Left ventricle myocardium superior (tissue), 1 donor: ENCODE data around the gene BCL2L13. TPM values are rescaled to one million over a fixed set of nuclear protein-coding genes. Genes with fewer than 3 reads are reported as not detected.
"Not testable (repeated sequence)": the region's sequence is repeated elsewhere in the genome, so short reads cannot be mapped to it uniquely, and the experiment has no call there.

ENCODE experiments used
- ATAC-seq: fragments of 200-7000 bp; cut with Tn5 transposase; one replicate; pipeline ENCODE4 v1.9.1; 2020; ENCODE audit warnings: mild to moderate bottlenecking, moderate library complexity
- DNase-seq: peaks from one replicate; pipeline ENCODE4 v3.0.0-alpha.2; 2020
- intact Hi-C: fragments of 100-400 bp; cut with micrococcal nuclease; formaldehyde crosslinking; loops from one replicate; pipeline ENCODE4 v1.11.0; 2022
- total RNA-seq: library from RNA; stranded (reverse); fragmentation: NEBNext Ultra II Directional; extraction: Animal tissue kit (Norgen Biotek cat#: 25700); gene quantifications from one replicate; pipeline ENCODE4 v1.2.1, GENCODE V29; 2021
- donor health status: DM: no; HTN: yes; CAD: no; lungs with severe emphysema.

Gene BCL2L13
- total RNA-seq, 1 donor from 2014 or later = 92.9 TPM

- no peak for DNase-seq
- intact Hi-C loops = no loop called here
Observed at GRCh38 chr22:17633217-17633997, 5.2 kb upstream of the BCL2L13 start.

GRCh38 chr22:17633998-17634323, 4.6 kb upstream of the BCL2L13 start:
- ATAC-seq (no peak), DNase-seq (no peak)
- intact Hi-C loops = no loop called here

More at GRCh38 chr22:17633217-17633997, 5.2 kb upstream of the BCL2L13 start:
- ATAC-seq = no peak

DNA sequence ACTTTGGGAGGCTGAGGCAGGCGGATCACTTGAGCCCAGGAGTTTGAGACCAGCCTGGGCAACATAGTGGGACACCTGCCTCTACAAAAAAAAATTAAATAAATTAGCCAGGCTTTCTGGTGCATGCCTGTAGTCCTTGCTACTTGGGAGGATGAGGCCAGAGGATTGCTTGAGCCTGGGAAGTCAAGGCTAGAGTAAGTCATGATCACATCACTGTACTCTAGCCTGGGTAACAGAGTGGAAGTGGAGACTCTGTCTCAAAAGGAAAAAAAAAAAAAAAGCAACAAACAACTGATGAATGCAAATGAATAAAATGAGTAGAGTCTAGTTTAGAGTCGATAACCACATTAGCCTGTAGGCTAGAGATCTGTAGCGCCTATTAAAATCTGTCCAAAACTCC, 3.9 kb upstream of the BCL2L13 start:
- intact Hi-C loops = no loop called here
- ATAC-seq = no peak
- DNase-seq = no peak

GRCh38 chr22:17636850-17637249, 1.7 kb upstream of the BCL2L13 start:
- ATAC-seq, intact Hi-C loops, DNase-seq: not testable (repeated sequence)

GRCh38 chr22:17637490-17638181, 921 bp upstream of the BCL2L13 start:
- DNase-seq (no peak), ATAC-seq (no peak)
- intact Hi-C loops = no loop called here

GRCh38 chr22:17638182-17638431, 450 bp upstream of the BCL2L13 start:
- ATAC-seq (peak; percentile 54), DNase-seq (no peak)
- intact Hi-C loops = no loop called here

DNA sequence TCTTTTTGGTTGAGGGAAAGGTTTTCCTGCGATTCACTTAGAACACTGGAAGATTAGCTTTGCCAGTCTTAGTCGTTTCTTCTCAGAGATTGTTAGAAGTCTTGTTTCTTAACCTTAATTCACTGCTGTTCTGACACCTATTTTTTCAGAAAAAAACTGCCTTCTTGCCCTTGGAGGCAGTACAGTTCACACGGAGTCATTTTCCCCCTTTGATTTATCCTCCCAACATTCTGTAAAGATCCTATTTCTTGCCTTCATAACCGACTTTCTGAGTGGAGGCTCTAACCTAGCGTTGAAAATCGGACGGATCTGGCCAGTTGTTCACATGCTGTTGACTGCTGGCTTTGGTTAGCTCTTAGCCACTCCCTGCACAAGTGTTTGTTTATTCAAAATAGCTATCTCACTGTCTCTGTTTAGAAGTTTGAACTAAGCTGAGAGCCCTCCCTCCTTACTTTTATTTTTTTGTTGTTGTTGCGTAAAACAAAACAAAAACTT, 737 bp downstream of the BCL2L13 start:
- DNase-seq (no peak), ATAC-seq (peak; percentile 58)
- intact Hi-C loops = no loop called here

DNA sequence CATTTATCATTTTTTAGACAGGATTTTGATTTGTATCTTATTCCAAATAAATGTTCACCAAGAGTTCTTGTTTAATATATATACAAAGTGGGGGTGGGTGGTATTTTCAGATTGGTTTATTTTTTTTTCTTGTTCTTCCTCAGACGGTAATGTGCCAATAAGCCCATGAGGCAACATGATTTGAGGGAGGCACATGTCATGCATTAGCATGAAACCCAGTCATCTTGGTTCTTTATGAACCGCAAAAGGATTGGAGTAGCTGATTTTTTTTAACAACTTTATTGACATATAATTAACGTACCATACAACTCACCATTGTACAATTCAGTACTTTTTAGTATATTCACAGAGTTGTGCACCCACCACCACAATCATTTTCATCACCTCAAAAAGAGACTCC, 2.7 kb downstream of the BCL2L13 start:
- no peak for ATAC-seq
- DNase-seq = no peak
- intact Hi-C loops = no loop called here

- ATAC-seq, intact Hi-C loops, DNase-seq: not testable (repeated sequence)
Observed at GRCh38 chr22:17642357-17642756, 3.8 kb downstream of the BCL2L13 start.

DNA sequence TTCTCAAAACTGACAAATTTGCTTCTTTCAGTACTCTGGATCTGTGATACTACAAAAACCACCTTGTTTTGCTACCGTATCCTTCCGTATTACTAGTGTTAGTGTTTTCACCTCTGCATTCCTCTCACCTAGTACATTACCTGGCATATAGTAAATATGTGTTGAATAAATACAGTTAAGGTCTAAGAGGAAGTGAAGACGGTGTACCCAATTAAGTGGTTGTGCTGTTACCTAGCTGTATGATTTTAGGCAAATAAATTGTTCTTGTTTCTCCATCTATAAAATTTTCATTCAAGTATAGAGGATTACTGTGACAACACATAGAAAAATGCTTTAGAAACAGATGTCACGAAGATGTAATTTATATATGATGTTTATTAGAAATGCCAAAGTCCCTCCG, 8.9 kb downstream of the BCL2L13 start:
- DNase-seq = no peak
- intact Hi-C loops = no loop called here
- ATAC-seq = no peak

- intact Hi-C loops = no loop called here
- DNase-seq (no peak), ATAC-seq (no peak)
Observed at GRCh38 chr22:17647991-17648390, 9.4 kb downstream of the BCL2L13 start.

- ATAC-seq (no peak), DNase-seq (no peak)
- intact Hi-C loops = no loop called here
Observed at GRCh38 chr22:17648569-17648968, 10.0 kb downstream of the BCL2L13 start.

DNA sequence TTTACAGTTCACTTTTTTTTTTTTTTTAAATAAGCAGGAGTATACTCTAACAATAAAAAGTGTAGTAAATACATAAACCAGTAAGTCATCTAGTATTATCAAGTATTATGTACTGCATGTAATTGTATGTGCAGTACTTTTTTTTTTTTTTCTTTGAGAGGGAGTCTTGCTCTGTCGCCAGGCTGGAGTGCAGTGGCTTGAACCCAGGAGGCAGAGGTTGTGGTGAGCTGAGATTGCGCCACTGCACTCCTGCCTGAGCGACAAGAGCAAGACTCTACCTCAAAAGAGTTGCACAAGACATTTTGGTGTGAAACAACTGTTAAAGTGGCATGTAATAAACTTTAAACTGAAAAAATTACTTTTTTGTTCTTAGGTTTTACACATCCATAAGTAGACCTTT, 16.7 kb downstream of the BCL2L13 start:
- DNase-seq (no peak), ATAC-seq (no peak)
- intact Hi-C loops = no loop called here

DNA sequence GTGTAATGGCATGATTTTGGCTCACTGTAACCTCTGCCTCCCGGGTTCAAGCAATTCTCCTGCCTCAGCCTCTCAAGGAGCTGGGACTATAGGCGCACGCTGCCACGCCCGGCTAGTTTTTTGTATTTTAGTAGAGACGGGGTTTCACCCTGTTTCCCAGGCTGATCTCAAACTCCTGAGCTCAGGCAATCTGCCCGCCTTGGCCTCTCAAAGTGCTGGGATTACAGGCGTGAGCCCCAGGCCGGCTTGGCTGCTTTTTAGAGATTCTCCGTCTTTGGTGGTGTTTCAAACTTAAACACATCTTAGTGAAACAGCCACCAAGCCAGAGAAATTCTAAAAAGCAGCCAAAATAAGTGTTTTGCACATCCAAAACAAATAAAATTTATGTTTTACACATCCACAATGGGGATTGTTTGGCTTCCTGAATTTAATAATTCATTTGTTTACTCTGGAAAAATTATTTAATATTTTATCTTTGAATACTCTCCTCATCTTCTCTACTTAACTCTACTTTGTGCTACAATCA, 18.4 kb downstream of the BCL2L13 start:
- intact Hi-C loops = no loop called here
- DNase-seq (no peak), ATAC-seq (no peak)

- ATAC-seq (peak; percentile 25), DNase-seq (no peak)
- intact Hi-C loops = no loop called here
Observed at GRCh38 chr22:17664414-17665055, 26.0 kb downstream of the BCL2L13 start.

DNA sequence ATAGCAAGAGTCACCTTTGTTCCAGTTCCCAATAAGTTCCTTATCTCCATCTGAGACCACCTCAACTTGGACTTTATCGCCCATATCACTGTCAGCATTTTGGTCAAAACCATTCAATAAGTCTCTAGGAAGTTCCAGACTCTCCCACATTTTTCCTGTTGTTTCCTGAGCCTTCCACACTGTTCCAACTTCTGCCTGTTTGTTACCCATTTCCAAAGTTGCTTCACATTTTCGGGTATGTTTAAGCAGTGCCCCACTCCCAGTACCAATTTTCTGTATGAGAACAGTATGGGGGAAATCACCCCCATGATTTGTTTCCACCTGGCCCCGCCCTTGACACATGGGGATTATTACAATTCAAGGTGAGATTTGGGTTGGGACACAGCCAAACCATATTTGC, 26.7 kb downstream of the BCL2L13 start:
- intact Hi-C loops = no loop called here
- DNase-seq = no peak
- ATAC-seq = no peak

DNA sequence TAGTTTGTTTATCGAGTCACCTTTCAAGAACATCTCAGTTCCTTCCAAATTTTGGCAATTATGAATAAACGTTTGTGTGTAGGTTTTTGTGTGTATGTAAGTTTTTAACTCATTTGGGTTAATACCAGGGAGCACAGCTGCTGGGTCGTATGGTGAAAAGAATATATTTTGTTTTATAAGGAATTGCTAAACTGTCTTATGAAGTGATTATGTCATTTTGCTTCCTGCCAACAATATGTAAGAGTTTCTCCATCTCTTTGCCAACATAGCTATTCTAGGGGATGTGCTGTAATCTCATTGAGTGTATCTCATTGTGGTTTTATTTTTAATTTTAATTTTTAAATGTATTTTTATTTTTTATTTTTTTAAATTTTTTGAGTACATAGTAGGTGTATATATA, 27.3 kb downstream of the BCL2L13 start:
- DNase-seq (no peak), ATAC-seq (no peak)
- intact Hi-C loops = no loop called here

DNA sequence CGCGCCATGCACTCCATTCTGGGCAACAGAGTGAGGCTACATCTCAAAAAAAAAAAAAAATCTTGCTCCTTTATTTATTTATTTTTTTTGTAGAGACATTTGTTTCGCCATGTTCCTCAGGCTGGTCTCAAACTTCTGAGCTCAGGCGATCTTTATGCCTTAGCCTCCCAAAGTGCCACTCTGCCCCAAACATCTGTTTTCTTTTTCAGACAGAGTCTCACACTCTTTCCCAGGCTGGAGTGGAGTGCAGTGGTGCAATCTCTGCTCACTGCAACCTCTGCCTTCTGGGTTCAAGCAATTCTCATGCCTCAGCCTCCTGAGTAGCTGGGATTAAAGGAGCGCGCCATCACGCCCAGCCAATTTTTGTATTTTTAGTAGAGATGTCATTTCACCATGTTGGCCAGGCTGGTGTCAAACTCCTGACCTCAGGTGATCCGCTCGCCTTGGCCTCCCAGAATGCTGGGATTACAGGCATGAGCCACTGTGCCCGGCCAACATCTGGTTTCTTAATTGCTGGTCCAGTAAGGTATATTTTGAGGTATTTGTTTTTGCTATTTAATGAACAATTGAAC, 33.0 kb downstream of the BCL2L13 start:
- intact Hi-C loops, ATAC-seq, DNase-seq: not testable (repeated sequence)

DNA sequence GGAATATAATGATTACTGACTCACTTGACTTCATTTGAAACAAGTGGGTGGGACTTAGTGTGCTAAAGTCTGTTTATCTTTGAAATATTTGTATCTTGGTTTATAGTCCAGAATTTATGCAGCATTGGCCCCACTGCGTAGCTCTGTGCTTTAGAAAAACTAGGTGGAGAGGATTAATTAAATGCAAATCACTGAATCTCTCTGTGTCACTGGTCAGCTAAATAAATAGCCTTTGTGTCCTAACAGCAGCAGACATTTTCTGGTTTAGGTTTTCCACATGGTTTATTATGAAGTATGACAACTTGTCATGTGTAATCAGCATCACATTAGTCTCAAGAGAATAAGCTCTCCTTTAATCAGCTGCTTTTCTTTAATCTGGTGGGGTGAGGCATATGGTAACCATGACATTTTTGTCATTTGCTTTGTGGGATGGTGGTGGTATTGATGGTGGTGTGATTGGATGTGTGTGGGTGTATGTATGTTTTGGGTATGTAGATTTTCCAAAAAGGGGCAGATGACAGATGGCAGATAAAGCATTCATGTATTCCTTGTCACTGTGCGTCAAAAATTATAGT, 33.9 kb downstream of the BCL2L13 start:
- no peak for ATAC-seq
- intact Hi-C loops = no loop called here

GRCh38 chr22:17674152-17674551, 35.6 kb downstream of the BCL2L13 start:
- DNase-seq (no peak), ATAC-seq (no peak)
- intact Hi-C loops = no loop called here

More for the DNA sequence above, 33.9 kb downstream of the BCL2L13 start:
- no peak for DNase-seq
